HEK293 (cell line): ENCODE data around the gene DPY19L2.

Experiments
- CTCF ChIA-PET: fragments of 350-600 bp; formaldehyde crosslinking; extraction: SDS; loops from one replicate; lab custom pipeline; 2021; ENCODE audit warnings: antibody characterized with exemption; lab: Yijun Ruan, JAX
- POLR2A ChIA-PET: fragments of 300-600 bp; formaldehyde crosslinking; extraction: SDS; loops from one replicate; lab custom pipeline; 2020; ENCODE audit warnings: antibody characterized with exemption, inconsistent platforms; lab: Yijun Ruan, JAX
- H3K27ac ChIP-seq: fragments of 200-500 bp; sonication (Bioruptor generic); 2 replicates; pipeline ENCODE4 v1.5.1; 2014; ENCODE audit warnings: low read depth, low read length, control low read depth, inconsistent platforms; ENCODE audit errors: extremely low read depth
- H3K36me3 ChIP-seq, 2 experiments: fragments of 200-500 bp in 1 of 2; sonication (Bioruptor generic) in 1 of 2; 1 replicate in 1 of 2; 2 replicates in 1 of 2; pipeline ENCODE4 v1.5.1; 2014 to 2017; ENCODE audit warnings: inconsistent platforms in 2 of 2, low read length in 2 of 2; ENCODE audit not compliant: control insufficient read depth in 2 of 2, insufficient read depth in 1 of 2
- H3K4me1 ChIP-seq: fragments of 200-500 bp; sonication (Bioruptor generic); 2 replicates; pipeline ENCODE4 v1.5.1; 2014; ENCODE audit warnings: mild to moderate bottlenecking, low read length, inconsistent platforms; ENCODE audit not compliant: control insufficient read depth, insufficient read depth
- H3K4me3 ChIP-seq: 2 replicates; pipeline ENCODE4 v1.5.1; 2011; ENCODE audit warnings: low read depth, mild to moderate bottlenecking, control low read depth, low read length, moderate library complexity
- H3K9me3 ChIP-seq: fragments of 200-500 bp; sonication (Bioruptor generic); 2 replicates; pipeline ENCODE4 v1.5.1; 2014; ENCODE audit warnings: low read depth, low read length, inconsistent platforms; ENCODE audit not compliant: control insufficient read depth, insufficient read depth
- EGR2 ChIP-seq: fragments of 450-650 bp; formaldehyde crosslinking; IDR thresholded peaks from 2 replicates; pipeline ENCODE4 v1.5.1; 2016; ENCODE audit warnings: low read depth, missing biosample characterization, missing genetic modification characterization
- HOXA7 ChIP-seq: sonication (generic); formaldehyde crosslinking; IDR thresholded peaks from 2 replicates; pipeline ENCODE4 v1.8.1; 2022; ENCODE audit warnings: missing genetic modification reagents, borderline replicate concordance
- KLF9 ChIP-seq: fragments of 450-650 bp; formaldehyde crosslinking; IDR thresholded peaks from 2 replicates; pipeline ENCODE4 v1.5.1; 2016; ENCODE audit warnings: missing biosample characterization, missing genetic modification characterization, low read depth
- SALL2 ChIP-seq: fragments of 450-650 bp; formaldehyde crosslinking; IDR thresholded peaks from 2 replicates; pipeline ENCODE4 v1.5.0; 2017; ENCODE audit warnings: missing biosample characterization, mild to moderate bottlenecking, missing genetic modification characterization, borderline replicate concordance
- YY1 ChIP-seq: fragments of 450-650 bp; formaldehyde crosslinking; IDR thresholded peaks from 2 replicates; pipeline ENCODE4 v1.5.1; 2018; ENCODE audit warnings: missing biosample characterization, missing genetic modification characterization
- ZBTB8A ChIP-seq: fragments of 450-650 bp; formaldehyde crosslinking; IDR thresholded peaks from 2 replicates; pipeline ENCODE4 v1.5.1; 2016; ENCODE audit warnings: missing biosample characterization, missing genetic modification characterization
- ZFHX2 ChIP-seq: fragments of 450-650 bp; formaldehyde crosslinking; conservative IDR thresholded peaks from 2 replicates; pipeline ENCODE4 v1.5.1; 2016; ENCODE audit warnings: missing biosample characterization, missing genetic modification characterization
- ZNF138 ChIP-seq: fragments of 450-650 bp; formaldehyde crosslinking; IDR thresholded peaks from 2 replicates; pipeline ENCODE4 v1.5.1; 2016; ENCODE audit warnings: missing biosample characterization, missing genetic modification characterization, borderline replicate concordance
- ZNF146 ChIP-seq: fragments of 450-650 bp; formaldehyde crosslinking; IDR thresholded peaks from 2 replicates; pipeline ENCODE4 v1.5.1; 2016; ENCODE audit warnings: missing biosample characterization, missing genetic modification characterization
- ZNF324 ChIP-seq: fragments of 450-650 bp; formaldehyde crosslinking; IDR thresholded peaks from 2 replicates; pipeline ENCODE4 v1.5.1; 2016; ENCODE audit warnings: missing biosample characterization, missing genetic modification characterization
- ZNF555 ChIP-seq: fragments of 450-650 bp; formaldehyde crosslinking; conservative IDR thresholded peaks from 2 replicates; pipeline ENCODE4 v1.5.1; 2017; ENCODE audit warnings: missing biosample characterization, mild to moderate bottlenecking, missing genetic modification characterization, inconsistent platforms
- ZNF561 ChIP-seq: fragments of 450-650 bp; IDR thresholded peaks from 2 replicates; pipeline ENCODE4 v1.5.1; 2018; ENCODE audit warnings: missing biosample characterization, missing genetic modification characterization, borderline replicate concordance
- ZNF600 ChIP-seq: fragments of 450-650 bp; formaldehyde crosslinking; IDR thresholded peaks from 2 replicates; pipeline ENCODE4 v1.5.1; 2016; ENCODE audit warnings: missing biosample characterization, missing genetic modification characterization
- ZNF658 ChIP-seq: fragments of 450-650 bp; formaldehyde crosslinking; IDR thresholded peaks from 2 replicates; pipeline ENCODE4; 2016; ENCODE audit warnings: missing biosample characterization, missing genetic modification characterization
- ZNF664 ChIP-seq: fragments of 450-650 bp; formaldehyde crosslinking; IDR thresholded peaks from 2 replicates; pipeline ENCODE4 v1.5.1; 2016; ENCODE audit warnings: missing biosample characterization, missing genetic modification characterization
- ZNF76 ChIP-seq: fragments of 450-650 bp; formaldehyde crosslinking; IDR thresholded peaks from 2 replicates; pipeline ENCODE4; 2016; ENCODE audit warnings: low read depth, missing biosample characterization, missing genetic modification characterization, borderline replicate concordance
- TF ChIP-seq, protein P1 (sequence below): fragments of 450-650 bp; formaldehyde crosslinking; conservative IDR thresholded peaks from 2 replicates; pipeline ENCODE4 v1.5.1; 2016; ENCODE audit warnings: low read depth, missing biosample characterization, missing genetic modification characterization
- TF ChIP-seq, protein P2 (sequence below): fragments of 450-650 bp; formaldehyde crosslinking; IDR thresholded peaks from 2 replicates; pipeline ENCODE4 v1.5.1; 2016; ENCODE audit warnings: missing biosample characterization, missing genetic modification characterization
- TF ChIP-seq, protein P3 (sequence below): fragments of 450-650 bp; formaldehyde crosslinking; IDR thresholded peaks from 2 replicates; pipeline ENCODE4 v1.5.1; 2017; ENCODE audit warnings: missing biosample characterization, missing genetic modification characterization
- TF ChIP-seq, protein P4 (sequence below): sonication (generic); formaldehyde crosslinking; IDR thresholded peaks from 2 replicates; pipeline ENCODE4 v1.8.1; 2022; ENCODE audit warnings: mild to moderate bottlenecking, moderate library complexity, missing genetic modification reagents
- TF ChIP-seq, protein P5 (sequence below): IDR thresholded peaks from 2 replicates; pipeline ENCODE4 v1.6.1; 2011; ENCODE audit warnings: mild to moderate bottlenecking, low read depth, low read length, borderline replicate concordance

Gene DPY19L2

DNA sequence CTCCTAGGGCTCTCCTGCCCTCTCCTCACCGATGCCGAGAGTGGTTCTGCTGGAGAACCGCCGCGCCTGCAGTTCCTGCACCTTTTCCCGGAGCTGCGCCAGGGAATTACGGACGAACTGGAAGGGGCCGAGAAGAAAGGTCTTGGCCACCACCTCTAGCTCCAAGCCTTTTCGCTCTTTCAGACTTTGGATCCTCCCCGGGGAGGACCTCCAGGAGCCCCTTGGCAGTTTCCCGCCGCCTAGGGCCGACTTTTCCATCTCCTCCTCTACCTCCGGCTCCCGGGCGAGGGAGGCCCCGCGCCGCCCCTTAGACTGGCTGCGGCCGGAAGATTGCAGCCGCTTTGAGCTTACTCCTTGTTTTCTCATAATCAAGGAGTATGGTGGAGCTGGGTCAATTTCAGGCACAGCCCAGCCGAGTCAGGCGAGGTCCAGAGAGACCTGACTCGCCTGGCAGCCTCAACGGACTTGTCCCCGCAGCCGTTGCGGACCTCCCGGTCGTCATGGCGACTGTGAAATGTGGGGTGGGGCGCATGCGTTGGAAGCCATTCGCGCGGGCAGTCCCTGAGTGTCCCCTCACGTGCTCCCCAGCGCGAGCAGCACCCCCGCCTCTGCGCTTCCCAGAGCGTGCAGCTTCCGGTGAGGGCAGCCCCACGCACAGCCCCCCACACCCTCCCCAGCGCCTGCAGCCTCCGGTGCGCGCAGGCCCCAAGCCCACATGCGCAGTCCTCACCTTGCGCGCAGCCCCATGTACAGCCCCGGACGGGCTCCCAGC lies at the start of gene DPY19L2:
DPY19L2 (minus strand) TSS at position 466 of the 772 bp plus-strand sequence; CDS start at position 366, 100 bp downstream.
- Histone ChIP-seq H3K4me3 (peak within 1 kb of the TSS; percentile 72), H3K27ac (peak within 1 kb of the TSS; percentile 62; the same call in 1 of the 2 replicates), H3K4me1 (no peaks in the 10 kb centered on the region), H3K9me3 (no peaks in the 10 kb centered on the region), H3K36me3 (no peaks in the 10 kb centered on the region)
- POLR2A ChIA-PET, result interaction anchor here (1.0 kb wide), 1 partner anchor 248 kb away, joined by 3 read pairs; no protein-coding TSS in a partner anchor
- CTCF ChIA-PET, result interaction anchor here (0.7 to 1.2 kb wide), 2 partner anchors 249 to 986 kb away, joined by 3 to 6 read pairs; no protein-coding TSS in a partner anchor
- TF ChIP-seq ZNF324, result no peak
- TF ChIP-seq ZNF561 (tag by site-specific recombination), result peak; percentile 58; the same call in 1 of the 2 replicates
- no peak for TF ChIP-seq HOXA7
- TF ChIP-seq EGR2 (tag by site-specific recombination), result 0 out of 2 replicates have a peak, but pooled peaks have one; percentile 48
- peak; percentile 90 for TF ChIP-seq ZNF600
- TF ChIP-seq, protein P1, sequence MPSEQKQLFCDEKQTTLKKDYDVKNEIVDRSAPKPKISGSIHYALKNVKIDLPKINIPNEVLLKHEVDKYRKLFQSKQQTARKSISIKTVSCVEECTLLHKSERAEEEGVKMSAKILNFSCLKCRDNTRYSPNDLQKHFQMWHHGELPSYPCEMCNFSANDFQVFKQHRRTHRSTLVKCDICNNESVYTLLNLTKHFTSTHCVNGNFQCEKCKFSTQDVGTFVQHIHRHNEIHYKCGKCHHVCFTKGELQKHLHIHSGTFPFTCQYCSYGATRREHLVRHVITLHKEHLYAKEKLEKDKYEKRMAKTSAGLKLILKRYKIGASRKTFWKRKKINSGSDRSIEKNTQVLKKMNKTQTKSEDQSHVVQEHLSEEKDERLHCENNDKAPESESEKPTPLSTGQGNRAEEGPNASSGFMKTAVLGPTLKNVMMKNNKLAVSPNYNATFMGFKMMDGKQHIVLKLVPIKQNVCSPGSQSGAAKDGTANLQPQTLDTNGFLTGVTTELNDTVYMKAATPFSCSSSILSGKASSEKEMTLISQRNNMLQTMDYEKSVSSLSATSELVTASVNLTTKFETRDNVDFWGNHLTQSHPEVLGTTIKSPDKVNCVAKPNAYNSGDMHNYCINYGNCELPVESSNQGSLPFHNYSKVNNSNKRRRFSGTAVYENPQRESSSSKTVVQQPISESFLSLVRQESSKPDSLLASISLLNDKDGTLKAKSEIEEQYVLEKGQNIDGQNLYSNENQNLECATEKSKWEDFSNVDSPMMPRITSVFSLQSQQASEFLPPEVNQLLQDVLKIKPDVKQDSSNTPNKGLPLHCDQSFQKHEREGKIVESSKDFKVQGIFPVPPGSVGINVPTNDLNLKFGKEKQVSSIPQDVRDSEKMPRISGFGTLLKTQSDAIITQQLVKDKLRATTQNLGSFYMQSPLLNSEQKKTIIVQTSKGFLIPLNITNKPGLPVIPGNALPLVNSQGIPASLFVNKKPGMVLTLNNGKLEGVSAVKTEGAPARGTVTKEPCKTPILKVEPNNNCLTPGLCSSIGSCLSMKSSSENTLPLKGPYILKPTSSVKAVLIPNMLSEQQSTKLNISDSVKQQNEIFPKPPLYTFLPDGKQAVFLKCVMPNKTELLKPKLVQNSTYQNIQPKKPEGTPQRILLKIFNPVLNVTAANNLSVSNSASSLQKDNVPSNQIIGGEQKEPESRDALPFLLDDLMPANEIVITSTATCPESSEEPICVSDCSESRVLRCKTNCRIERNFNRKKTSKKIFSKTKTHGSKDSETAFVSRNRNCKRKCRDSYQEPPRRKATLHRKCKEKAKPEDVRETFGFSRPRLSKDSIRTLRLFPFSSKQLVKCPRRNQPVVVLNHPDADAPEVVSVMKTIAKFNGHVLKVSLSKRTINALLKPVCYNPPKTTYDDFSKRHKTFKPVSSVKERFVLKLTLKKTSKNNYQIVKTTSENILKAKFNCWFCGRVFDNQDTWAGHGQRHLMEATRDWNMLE (tag by site-specific recombination), result no peak
- TF ChIP-seq, protein P2, sequence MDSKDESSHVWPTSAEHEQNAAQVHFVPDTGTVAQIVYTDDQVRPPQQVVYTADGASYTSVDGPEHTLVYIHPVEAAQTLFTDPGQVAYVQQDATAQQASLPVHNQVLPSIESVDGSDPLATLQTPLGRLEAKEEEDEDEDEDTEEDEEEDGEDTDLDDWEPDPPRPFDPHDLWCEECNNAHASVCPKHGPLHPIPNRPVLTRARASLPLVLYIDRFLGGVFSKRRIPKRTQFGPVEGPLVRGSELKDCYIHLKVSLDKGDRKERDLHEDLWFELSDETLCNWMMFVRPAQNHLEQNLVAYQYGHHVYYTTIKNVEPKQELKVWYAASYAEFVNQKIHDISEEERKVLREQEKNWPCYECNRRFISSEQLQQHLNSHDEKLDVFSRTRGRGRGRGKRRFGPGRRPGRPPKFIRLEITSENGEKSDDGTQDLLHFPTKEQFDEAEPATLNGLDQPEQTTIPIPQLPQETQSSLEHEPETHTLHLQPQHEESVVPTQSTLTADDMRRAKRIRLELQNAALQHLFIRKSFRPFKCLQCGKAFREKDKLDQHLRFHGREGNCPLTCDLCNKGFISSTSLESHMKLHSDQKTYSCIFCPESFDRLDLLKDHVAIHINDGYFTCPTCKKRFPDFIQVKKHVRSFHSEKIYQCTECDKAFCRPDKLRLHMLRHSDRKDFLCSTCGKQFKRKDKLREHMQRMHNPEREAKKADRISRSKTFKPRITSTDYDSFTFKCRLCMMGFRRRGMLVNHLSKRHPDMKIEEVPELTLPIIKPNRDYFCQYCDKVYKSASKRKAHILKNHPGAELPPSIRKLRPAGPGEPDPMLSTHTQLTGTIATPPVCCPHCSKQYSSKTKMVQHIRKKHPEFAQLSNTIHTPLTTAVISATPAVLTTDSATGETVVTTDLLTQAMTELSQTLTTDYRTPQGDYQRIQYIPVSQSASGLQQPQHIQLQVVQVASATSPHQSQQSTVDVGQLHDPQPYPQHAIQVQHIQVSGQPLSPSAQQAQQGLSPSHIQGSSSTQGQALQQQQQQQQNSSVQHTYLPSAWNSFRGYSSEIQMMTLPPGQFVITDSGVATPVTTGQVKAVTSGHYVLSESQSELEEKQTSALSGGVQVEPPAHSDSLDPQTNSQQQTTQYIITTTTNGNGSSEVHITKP (tag by site-specific recombination), result peak; percentile 70
- TF ChIP-seq SALL2 (tag by site-specific recombination), result no peak
- TF ChIP-seq ZNF76 (tag by site-specific recombination), result no peak
- TF ChIP-seq ZNF658 (tag by site-specific recombination), result no peak
- TF ChIP-seq KLF9, result no peak
- TF ChIP-seq ZNF138 (tag by site-specific recombination), result no peak
- TF ChIP-seq YY1 (tag by site-specific recombination), result peak; percentile 46; the same call in 1 of the 2 replicates
- TF ChIP-seq, protein P3, sequence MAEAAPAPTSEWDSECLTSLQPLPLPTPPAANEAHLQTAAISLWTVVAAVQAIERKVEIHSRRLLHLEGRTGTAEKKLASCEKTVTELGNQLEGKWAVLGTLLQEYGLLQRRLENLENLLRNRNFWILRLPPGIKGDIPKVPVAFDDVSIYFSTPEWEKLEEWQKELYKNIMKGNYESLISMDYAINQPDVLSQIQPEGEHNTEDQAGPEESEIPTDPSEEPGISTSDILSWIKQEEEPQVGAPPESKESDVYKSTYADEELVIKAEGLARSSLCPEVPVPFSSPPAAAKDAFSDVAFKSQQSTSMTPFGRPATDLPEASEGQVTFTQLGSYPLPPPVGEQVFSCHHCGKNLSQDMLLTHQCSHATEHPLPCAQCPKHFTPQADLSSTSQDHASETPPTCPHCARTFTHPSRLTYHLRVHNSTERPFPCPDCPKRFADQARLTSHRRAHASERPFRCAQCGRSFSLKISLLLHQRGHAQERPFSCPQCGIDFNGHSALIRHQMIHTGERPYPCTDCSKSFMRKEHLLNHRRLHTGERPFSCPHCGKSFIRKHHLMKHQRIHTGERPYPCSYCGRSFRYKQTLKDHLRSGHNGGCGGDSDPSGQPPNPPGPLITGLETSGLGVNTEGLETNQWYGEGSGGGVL (tag by site-specific recombination), result peak; percentile 94
- no peak for TF ChIP-seq ZNF555 (tag by site-specific recombination)
- no peak for TF ChIP-seq ZNF146 (tag by site-specific recombination)
- TF ChIP-seq, protein P4, sequence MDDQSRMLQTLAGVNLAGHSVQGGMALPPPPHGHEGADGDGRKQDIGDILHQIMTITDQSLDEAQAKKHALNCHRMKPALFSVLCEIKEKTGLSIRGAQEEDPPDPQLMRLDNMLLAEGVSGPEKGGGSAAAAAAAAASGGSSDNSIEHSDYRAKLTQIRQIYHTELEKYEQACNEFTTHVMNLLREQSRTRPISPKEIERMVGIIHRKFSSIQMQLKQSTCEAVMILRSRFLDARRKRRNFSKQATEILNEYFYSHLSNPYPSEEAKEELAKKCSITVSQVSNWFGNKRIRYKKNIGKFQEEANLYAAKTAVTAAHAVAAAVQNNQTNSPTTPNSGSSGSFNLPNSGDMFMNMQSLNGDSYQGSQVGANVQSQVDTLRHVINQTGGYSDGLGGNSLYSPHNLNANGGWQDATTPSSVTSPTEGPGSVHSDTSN (CRISPR knock-in tag), result no peak
- TF ChIP-seq ZNF664 (tag by site-specific recombination), result no peak
- TF ChIP-seq, protein P5, sequence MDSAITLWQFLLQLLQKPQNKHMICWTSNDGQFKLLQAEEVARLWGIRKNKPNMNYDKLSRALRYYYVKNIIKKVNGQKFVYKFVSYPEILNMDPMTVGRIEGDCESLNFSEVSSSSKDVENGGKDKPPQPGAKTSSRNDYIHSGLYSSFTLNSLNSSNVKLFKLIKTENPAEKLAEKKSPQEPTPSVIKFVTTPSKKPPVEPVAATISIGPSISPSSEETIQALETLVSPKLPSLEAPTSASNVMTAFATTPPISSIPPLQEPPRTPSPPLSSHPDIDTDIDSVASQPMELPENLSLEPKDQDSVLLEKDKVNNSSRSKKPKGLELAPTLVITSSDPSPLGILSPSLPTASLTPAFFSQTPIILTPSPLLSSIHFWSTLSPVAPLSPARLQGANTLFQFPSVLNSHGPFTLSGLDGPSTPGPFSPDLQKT, result no peak
- peak; percentile 68 for TF ChIP-seq ZBTB8A (tag by site-specific recombination)
- TF ChIP-seq ZFHX2 (tag by site-specific recombination), result peak; percentile 66; the same call in 1 of the 2 replicates
